Hypothalamus (tissue), 51 donors: Measurements from ENCODE around the gene THRB.

ENCODE experiments used
- DNase-seq, 51 donors: peaks; one replicate each; lab custom pipeline; 2025; lab: John Stamatoyannopoulos, UW

The THRB gene

DNA sequence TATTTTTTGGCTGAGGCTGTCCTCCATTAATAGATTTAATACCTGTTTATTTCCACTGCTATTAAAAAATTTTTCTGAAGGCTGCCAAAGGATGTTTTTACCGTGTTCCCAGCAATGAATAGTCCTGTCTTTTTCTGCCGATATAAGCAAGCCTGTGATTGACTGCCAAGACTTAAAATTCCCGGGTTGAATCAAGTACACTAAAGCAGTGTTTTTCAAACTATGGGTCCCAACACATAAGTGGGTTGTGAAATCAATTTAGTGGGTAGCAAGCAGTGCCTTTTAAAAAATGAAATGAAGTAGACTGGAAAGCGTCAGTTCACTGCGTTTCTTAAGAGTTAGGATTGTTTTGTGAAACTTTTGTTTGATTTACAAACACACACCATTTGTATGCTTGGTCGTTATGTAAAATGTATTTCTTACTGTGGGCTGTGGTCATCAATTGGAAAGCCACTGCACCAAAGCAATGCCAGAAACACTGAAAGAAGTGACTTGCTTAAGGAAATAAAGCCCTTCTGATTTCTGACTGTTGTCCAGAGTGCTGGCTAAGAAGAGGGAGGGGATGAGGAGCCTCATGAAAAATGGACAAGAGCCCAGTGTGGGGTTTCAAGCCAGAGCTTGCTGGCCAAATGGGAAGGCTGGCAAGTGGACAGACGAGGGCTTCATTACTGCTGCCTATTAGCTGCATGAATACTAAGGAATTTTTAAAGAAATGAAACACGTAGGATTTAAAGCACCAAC is 206.0 kb downstream of the THRB start:
- DNase-seq, result peak in 41 of 51 donors; percentile 1 to 86 (median 46)

DNA sequence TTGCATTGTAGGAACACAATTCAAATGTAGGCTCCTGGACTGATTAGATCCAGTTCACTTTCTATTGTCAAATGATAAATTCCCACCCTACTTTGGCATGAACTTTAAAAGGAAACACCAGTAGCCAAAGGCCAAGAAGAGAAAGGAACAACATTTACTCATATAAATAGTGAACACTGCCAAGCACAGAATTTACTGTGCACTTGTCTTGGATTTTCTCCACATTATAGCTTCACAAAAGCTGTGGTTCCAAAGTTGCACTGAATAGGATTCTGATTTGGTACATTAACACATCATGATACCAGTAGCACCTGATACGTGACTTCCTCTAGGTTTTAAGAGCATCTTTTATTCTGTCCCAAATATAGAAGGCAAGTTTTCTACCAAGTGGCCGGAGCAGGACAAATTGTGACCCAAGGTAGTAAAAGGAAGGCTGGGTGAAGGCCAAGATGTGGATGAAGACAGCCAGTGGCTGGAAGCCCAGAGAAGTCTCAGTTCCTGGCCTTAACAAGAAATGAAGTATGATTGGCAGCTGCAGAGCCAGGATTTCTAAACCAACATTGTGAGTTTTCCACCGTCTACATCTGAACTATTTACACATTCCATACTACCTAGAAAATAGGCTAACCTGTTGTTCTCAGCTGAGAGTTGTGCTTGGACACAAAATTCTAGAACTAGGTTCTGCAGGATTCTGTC is 206.7 kb downstream of the THRB start:
- peak in 26 of 51 donors; percentile 1 to 58 (median 16) for DNase-seq

GRCh38 chr3:24286405-24286804 is 208.2 kb downstream of the THRB start:
- DNase-seq, result no peak

DNA sequence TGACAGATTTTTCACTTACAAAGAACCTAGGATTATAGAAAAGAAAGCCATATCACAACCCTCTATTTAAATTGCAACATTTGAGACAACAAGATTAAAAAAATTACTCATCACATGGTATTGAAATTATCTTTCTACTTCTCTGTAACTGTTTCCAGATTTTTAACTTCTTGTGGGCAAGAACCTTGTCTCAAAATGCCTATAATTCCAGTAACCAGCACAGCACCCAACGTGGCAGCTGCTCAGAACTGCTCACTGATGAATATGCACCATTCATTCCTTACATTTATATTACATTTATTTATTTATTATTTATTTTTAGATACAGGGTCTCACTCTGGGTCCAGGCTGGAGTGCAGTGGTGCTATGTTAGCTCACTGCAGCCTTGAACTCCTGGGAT is 216.1 kb downstream of the THRB start:
- DNase-seq, result no peak

GRCh38 chr3:24273491-24273890 is 221.2 kb downstream of the THRB start:
- DNase-seq, result no peak

DNA sequence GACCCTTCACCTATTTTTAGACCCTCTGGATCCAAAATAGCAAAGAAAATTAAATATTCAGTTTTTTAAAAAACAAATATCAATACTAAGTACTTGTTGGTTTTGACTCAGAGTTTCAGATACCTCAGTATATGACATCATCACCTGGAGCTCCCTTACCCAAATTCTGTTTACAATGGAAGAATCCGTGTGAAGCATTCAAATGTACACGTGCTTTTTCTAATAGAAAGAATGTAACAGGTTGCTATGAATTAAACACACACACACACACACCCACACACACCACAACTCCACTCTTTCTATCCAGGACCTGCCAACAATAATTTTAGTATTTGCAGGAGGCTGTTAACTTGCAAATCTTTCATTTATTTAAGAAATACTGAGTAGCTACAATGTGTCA is 221.8 kb downstream of the THRB start:
- DNase-seq, result no peak

DNA sequence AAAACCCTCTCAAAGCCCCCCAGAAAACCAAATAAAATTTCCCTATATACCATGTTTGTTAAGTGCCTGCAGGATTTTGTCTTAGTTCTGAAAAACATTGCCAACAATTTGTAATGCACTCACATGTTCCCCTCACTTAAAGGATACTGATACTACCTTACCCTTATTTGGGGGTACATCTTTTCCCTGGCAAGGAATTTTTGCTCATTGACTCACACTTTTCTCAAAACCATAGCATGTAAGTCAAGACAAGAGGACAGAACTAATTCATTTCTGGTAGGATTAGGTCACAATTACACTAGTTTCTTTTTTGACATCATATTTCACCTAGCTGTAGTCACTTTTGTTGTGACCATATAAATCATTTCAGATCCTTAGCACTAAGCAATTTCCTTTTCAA is 222.2 kb downstream of the THRB start:
- DNase-seq, result no peak

DNA sequence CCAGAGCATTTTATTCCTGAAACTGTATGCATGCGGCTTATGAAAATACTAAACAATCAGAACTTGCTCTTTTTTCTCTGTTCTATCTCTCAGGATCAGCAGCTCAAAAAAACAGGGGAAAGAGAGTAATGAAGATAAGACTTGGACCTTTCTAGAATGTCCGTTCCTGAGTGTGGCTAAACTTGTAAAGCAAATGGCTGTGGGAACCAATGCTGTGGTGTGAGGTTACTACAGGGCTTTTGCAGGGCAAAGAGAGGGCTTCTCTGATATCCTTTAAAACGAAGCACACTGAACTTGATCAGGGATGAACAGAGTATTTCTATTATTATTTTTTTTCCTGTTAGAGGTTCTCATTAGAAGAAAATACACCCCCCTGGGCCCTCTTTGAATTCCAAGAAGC is 223.4 kb downstream of the THRB start:
- DNase-seq, result no peak

- DNase-seq, result no peak
These were observed 223.9 kb downstream of the THRB start for GRCh38 chr3:24270744-24271143.

- DNase-seq, result no peak
These were observed 224.4 kb downstream of the THRB start for GRCh38 chr3:24270204-24270691.

- peak in 1 of 51 donors; percentile 16 for DNase-seq
These were observed 229.9 kb downstream of the THRB start for GRCh38 chr3:24264748-24265158.

DNA sequence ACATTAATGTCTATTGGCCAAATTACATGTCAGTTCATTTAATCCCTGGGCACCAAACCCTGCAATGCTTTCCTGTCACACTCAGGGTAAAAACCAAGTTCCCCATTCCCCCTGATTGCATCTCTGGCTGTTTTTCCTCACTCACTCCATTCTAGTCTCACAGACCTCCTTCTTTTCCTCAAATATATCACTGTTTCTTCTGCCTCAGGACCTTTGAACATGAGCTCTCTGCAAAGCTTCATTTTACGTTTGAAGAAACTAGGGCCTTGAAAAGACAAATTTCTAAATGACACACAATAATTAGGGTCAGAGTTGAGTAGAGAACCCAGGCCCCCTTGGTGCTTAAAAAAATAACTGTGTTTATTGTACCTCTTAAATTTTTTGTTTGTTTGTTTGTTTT is 230.6 kb downstream of the THRB start:
- DNase-seq, result no peak

GRCh38 chr3:24263069-24263668 is 231.5 kb downstream of the THRB start:
- no peak for DNase-seq

GRCh38 chr3:24261521-24261920 is 233.1 kb downstream of the THRB start:
- DNase-seq, result no peak

GRCh38 chr3:24259901-24260512 is 234.6 kb downstream of the THRB start:
- no peak for DNase-seq

GRCh38 chr3:24258727-24259600 is 235.7 kb downstream of the THRB start:
- no peak for DNase-seq

- no peak for DNase-seq
These were observed 236.4 kb downstream of the THRB start for GRCh38 chr3:24258260-24258659.

DNA sequence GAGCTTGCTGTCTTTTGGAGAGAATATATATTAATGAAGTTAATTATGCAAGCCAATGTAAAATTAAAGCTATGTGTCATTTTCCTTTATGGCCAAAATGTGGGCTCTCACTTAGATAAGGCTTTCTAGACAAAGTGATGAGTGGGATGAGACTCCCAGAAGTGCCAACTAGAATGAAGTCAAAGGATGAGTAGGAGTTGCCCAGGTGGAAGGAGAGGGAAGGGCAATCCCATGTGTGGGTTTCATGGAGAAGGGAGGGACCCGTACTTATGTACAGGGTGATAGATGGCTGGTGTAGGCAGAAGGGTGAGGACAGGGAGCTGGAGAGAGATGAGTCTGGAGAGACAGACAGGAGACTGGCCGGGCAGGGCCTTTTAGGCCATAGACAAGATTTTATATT is 239.2 kb downstream of the THRB start:
- no peak for DNase-seq

GRCh38 chr3:24254649-24255048 is 240.0 kb downstream of the THRB start:
- DNase-seq, result no peak

GRCh38 chr3:24253336-24253735 is 241.3 kb downstream of the THRB start:
- no peak for DNase-seq
